Activated naive CD8-positive, alpha-beta T cell treated with anti-CD3 and anti-CD28 coated beads, Interleukin-2, amount 10 ng/mL, durations not matched to agents 7 days and 5 days (primary cell): ENCODE data around the gene P2RY2. TPM values are rescaled to one million over a fixed set of nuclear protein-coding genes. Genes with fewer than 3 reads are reported as not detected.

Source experiments
- ATAC-seq: fragments of 150-1000 bp; cut with Tn5 transposase; one replicate; pipeline ENCODE4 v1.10.0; 2021; ENCODE audit warnings: low read depth, moderate library complexity
- POLR2A ChIA-PET: fragments of 350-600 bp; sonication (Branson Sonifier 250); formaldehyde crosslinking; loops from one replicate; lab custom pipeline; 2021; ENCODE audit warnings: antibody characterized with exemption; lab: Charles Lee
- DNase-seq: peaks from one replicate; pipeline ENCODE4 v3.0.0; 2021
- H3K27ac Mint-ChIP-seq: one replicate; pipeline ENCODE4 v1.8.0; 2022; ENCODE audit warnings: mild to moderate bottlenecking, mixed read lengths
- H3K27me3 Mint-ChIP-seq: one replicate; pipeline ENCODE4 v1.8.0; 2022; ENCODE audit warnings: mild to moderate bottlenecking, moderate library complexity, mixed read lengths
- H3K36me3 Mint-ChIP-seq: one replicate; pipeline ENCODE4 v1.8.0; 2021; ENCODE audit warnings: mild to moderate bottlenecking, mixed read lengths
- H3K4me1 Mint-ChIP-seq: one replicate; pipeline ENCODE4 v1.8.0; 2021; ENCODE audit warnings: mixed read lengths
- H3K4me3 Mint-ChIP-seq: one replicate; pipeline ENCODE4 v1.8.0; 2022; ENCODE audit warnings: mild to moderate bottlenecking, moderate library complexity, mixed read lengths
- H3K9me3 Mint-ChIP-seq: one replicate; pipeline ENCODE4 v1.8.0; 2021; ENCODE audit warnings: mixed read lengths
- total RNA-seq, 2 experiments: library from RNA; stranded (reverse); gene quantifications; one replicate each; pipeline ENCODE4 v1.2.3, GENCODE V29; 2021

Gene P2RY2
- total RNA-seq: not detected

GRCh38 chr11:73218106-73218829, at the start of gene P2RY2:
Gene P2RY2 (plus strand): TSS chr11:73218281. CDS start chr11:73234160, 15,879 bp downstream.
- ATAC-seq: peak; percentile 84
- peaks cover 40% of the 10 kb centered on the region for H3K27me3 Mint-ChIP-seq
- POLR2A ChIA-PET: no interaction called here

GRCh38 chr11:73168925-73169579, 49.0 kb upstream of the P2RY2 start:
- peaks cover 3% of the 10 kb centered on the region for H3K27me3 Mint-ChIP-seq
- H3K4me1 Mint-ChIP-seq: peaks cover 16% of the 10 kb centered on the region
- H3K4me3 Mint-ChIP-seq: no peak overlapping the region
- DNase-seq (no peak), ATAC-seq (no peak)
- H3K36me3 Mint-ChIP-seq: peaks cover 2% of the 10 kb centered on the region
- no peaks in the 10 kb centered on the region for H3K9me3 Mint-ChIP-seq
- H3K27ac Mint-ChIP-seq: peak overlapping the region; percentile 47
- POLR2A ChIA-PET: interaction anchor here (0.8 to 1.8 kb wide), 3 partner anchors 26 to 1721 kb away, joined by 3 to 4 read pairs (median 3); partner anchors contain the start of gene FCHSD2

More at GRCh38 chr11:73218106-73218829, at the start of gene P2RY2:
- H3K4me1 Mint-ChIP-seq: peaks cover 4% of the 10 kb centered on the region
- H3K36me3 Mint-ChIP-seq: no peaks in the 10 kb centered on the region
- peak; percentile 67 for DNase-seq
- peak within 1 kb of the TSS; percentile 52 for H3K4me3 Mint-ChIP-seq
- no peak within 1 kb of the TSS for H3K27ac Mint-ChIP-seq
- H3K9me3 Mint-ChIP-seq: no peaks in the 10 kb centered on the region

- no peak for DNase-seq
- Mint-ChIP-seq H3K27me3 (peaks cover 3% of the 10 kb centered on the region), H3K4me3 (no peak overlapping the region), H3K27ac (peak overlapping the region; percentile 43), H3K4me1 (peaks cover 19% of the 10 kb centered on the region), H3K9me3 (no peaks in the 10 kb centered on the region), H3K36me3 (peaks cover 2% of the 10 kb centered on the region)
- POLR2A ChIA-PET: interaction anchor here (0.8 kb wide), 1 partner anchor 1723 kb away, joined by 3 read pairs; no protein-coding TSS in a partner anchor
- ATAC-seq: no peak
Observed at GRCh38 chr11:73170140-73170539, 47.9 kb upstream of the P2RY2 start.

GRCh38 chr11:73171436-73172161, 46.5 kb upstream of the P2RY2 start:
- ATAC-seq (no peak), DNase-seq (no peak)
- peaks cover 2% of the 10 kb centered on the region for H3K36me3 Mint-ChIP-seq
- no peak overlapping the region for H3K27ac Mint-ChIP-seq
- POLR2A ChIA-PET: interaction anchor here (0.7 kb wide), 1 partner anchor 30 kb away, joined by 6 read pairs; no protein-coding TSS in a partner anchor
- no peaks in the 10 kb centered on the region for H3K27me3 Mint-ChIP-seq
- H3K4me1 Mint-ChIP-seq: peaks cover 25% of the 10 kb centered on the region
- H3K4me3 Mint-ChIP-seq: no peak overlapping the region
- no peaks in the 10 kb centered on the region for H3K9me3 Mint-ChIP-seq

- Mint-ChIP-seq H3K4me3 (no peak overlapping the region), H3K27ac (no peak overlapping the region), H3K27me3 (peaks cover under 1% of the 10 kb centered on the region), H3K9me3 (no peaks in the 10 kb centered on the region), H3K4me1 (peaks cover 34% of the 10 kb centered on the region), H3K36me3 (peaks cover 2% of the 10 kb centered on the region)
- ATAC-seq (no peak), DNase-seq (no peak)
- POLR2A ChIA-PET: interaction anchor here (0.6 kb wide), 1 partner anchor 42 kb away, joined by 4 read pairs; no protein-coding TSS in a partner anchor
Observed at GRCh38 chr11:73172992-73173656, 45.0 kb upstream of the P2RY2 start.

- Mint-ChIP-seq H3K4me3 (no peak overlapping the region), H3K36me3 (no peaks in the 10 kb centered on the region), H3K27me3 (peaks cover 1% of the 10 kb centered on the region), H3K9me3 (no peaks in the 10 kb centered on the region), H3K27ac (no peak overlapping the region), H3K4me1 (peaks cover 37% of the 10 kb centered on the region)
- ATAC-seq: no peak
- no peak for DNase-seq
- POLR2A ChIA-PET: interaction anchor here (0.6 kb wide), 1 partner anchor 43 kb away, joined by 4 read pairs; no protein-coding TSS in a partner anchor
Observed at GRCh38 chr11:73173755-73174494, 44.2 kb upstream of the P2RY2 start.

- H3K27ac Mint-ChIP-seq: no peak overlapping the region
- POLR2A ChIA-PET: no interaction called here
Observed at GRCh38 chr11:73174495-73174791, 43.6 kb upstream of the P2RY2 start.

GRCh38 chr11:73175551-73176144, 42.4 kb upstream of the P2RY2 start:
- Mint-ChIP-seq H3K36me3 (no peaks in the 10 kb centered on the region), H3K9me3 (no peaks in the 10 kb centered on the region), H3K4me1 (peaks cover 30% of the 10 kb centered on the region), H3K27ac (peak overlapping the region; percentile 26), H3K4me3 (no peak overlapping the region), H3K27me3 (peaks cover 13% of the 10 kb centered on the region)
- POLR2A ChIA-PET: interaction anchor here (1.0 to 5.5 kb wide), 3 partner anchors 24 to 344 kb away, joined by 4 to 54 read pairs (median 29); partner anchors contain the start of gene FCHSD2
- ATAC-seq: no peak
- peak; percentile 18 for DNase-seq

More at GRCh38 chr11:73174495-73174791, 43.6 kb upstream of the P2RY2 start:
- Mint-ChIP-seq H3K4me3 (no peak overlapping the region), H3K27me3 (peaks cover 6% of the 10 kb centered on the region), H3K36me3 (no peaks in the 10 kb centered on the region), H3K9me3 (no peaks in the 10 kb centered on the region), H3K4me1 (peaks cover 35% of the 10 kb centered on the region)
- no peak for ATAC-seq
- no peak for DNase-seq

- ATAC-seq (no peak), DNase-seq (peak; percentile 31)
- peaks cover 18% of the 10 kb centered on the region for H3K27me3 Mint-ChIP-seq
- POLR2A ChIA-PET: interaction anchor here (1.0 to 5.5 kb wide), 3 partner anchors 24 to 345 kb away, joined by 4 to 54 read pairs (median 29); partner anchors contain the start of gene FCHSD2
- no peaks in the 10 kb centered on the region for H3K36me3 Mint-ChIP-seq
- H3K27ac Mint-ChIP-seq: peak overlapping the region; percentile 55
- no peaks in the 10 kb centered on the region for H3K9me3 Mint-ChIP-seq
- no peak overlapping the region for H3K4me3 Mint-ChIP-seq
- peaks cover 27% of the 10 kb centered on the region for H3K4me1 Mint-ChIP-seq
Observed at GRCh38 chr11:73176145-73176873, 41.8 kb upstream of the P2RY2 start.

GRCh38 chr11:73176874-73177155, 41.3 kb upstream of the P2RY2 start:
- Mint-ChIP-seq H3K9me3 (no peaks in the 10 kb centered on the region), H3K27ac (peak overlapping the region; percentile 55)
- POLR2A ChIA-PET: interaction anchor here (1.0 to 5.5 kb wide), 3 partner anchors 25 to 345 kb away, joined by 4 to 54 read pairs (median 29); partner anchors contain the start of gene FCHSD2

GRCh38 chr11:73177380-73177777, 40.7 kb upstream of the P2RY2 start:
- no peaks in the 10 kb centered on the region for H3K9me3 Mint-ChIP-seq
- no peaks in the 10 kb centered on the region for H3K36me3 Mint-ChIP-seq
- POLR2A ChIA-PET: interaction anchor here (0.7 to 5.5 kb wide), 7 partner anchors 24 to 364 kb away, joined by 3 to 54 read pairs (median 5); partner anchors contain the start of gene FCHSD2
- H3K27ac Mint-ChIP-seq: peak overlapping the region; percentile 49
- H3K4me3 Mint-ChIP-seq: no peak overlapping the region
- H3K4me1 Mint-ChIP-seq: peaks cover 23% of the 10 kb centered on the region
- DNase-seq (peak; percentile 32), ATAC-seq (no peak)
- H3K27me3 Mint-ChIP-seq: peaks cover 27% of the 10 kb centered on the region

More at GRCh38 chr11:73176874-73177155, 41.3 kb upstream of the P2RY2 start:
- Mint-ChIP-seq H3K4me3 (no peak overlapping the region), H3K4me1 (peaks cover 23% of the 10 kb centered on the region), H3K36me3 (no peaks in the 10 kb centered on the region), H3K27me3 (peaks cover 21% of the 10 kb centered on the region)
- no peak for DNase-seq
- no peak for ATAC-seq
